GDM1 (cell line): Measurements from ENCODE around the gene KLHL29.

Experiments used
- DNase-seq: peaks from one replicate; lab custom pipeline; 2025; lab: John Stamatoyannopoulos, UW

The KLHL29 gene

GRCh38 chr2:23659328-23659727, 274.3 kb downstream of the KLHL29 start:
- DNase-seq = no peak

GRCh38 chr2:23659773-23660172, 274.8 kb downstream of the KLHL29 start:
- no peak for DNase-seq

GRCh38 chr2:23660237-23660636, 275.3 kb downstream of the KLHL29 start:
- DNase-seq = no peak

- no peak for DNase-seq
Observed at GRCh38 chr2:23661276-23662050, 276.5 kb downstream of the KLHL29 start.

- no peak for DNase-seq
Observed at GRCh38 chr2:23662466-23662865, 277.5 kb downstream of the KLHL29 start.

- no peak for DNase-seq
Observed at GRCh38 chr2:23662941-23663920, 278.3 kb downstream of the KLHL29 start.

- DNase-seq = no peak
Observed at GRCh38 chr2:23664066-23664788, 279.2 kb downstream of the KLHL29 start.

GRCh38 chr2:23666241-23666979, 281.4 kb downstream of the KLHL29 start:
- no peak for DNase-seq

GRCh38 chr2:23666980-23667357, 282.0 kb downstream of the KLHL29 start:
- DNase-seq = no peak

- no peak for DNase-seq
Observed at GRCh38 chr2:23668756-23669304, 283.9 kb downstream of the KLHL29 start.

- DNase-seq = no peak
Observed at GRCh38 chr2:23669413-23670244, 284.6 kb downstream of the KLHL29 start.

- DNase-seq = no peak
Observed at GRCh38 chr2:23670245-23670592, 285.2 kb downstream of the KLHL29 start.

GRCh38 chr2:23673082-23673481, 288.1 kb downstream of the KLHL29 start:
- no peak for DNase-seq

- no peak for DNase-seq
Observed at GRCh38 chr2:23673830-23674679, 289.1 kb downstream of the KLHL29 start.

GRCh38 chr2:23675506-23675905, 290.5 kb downstream of the KLHL29 start:
- DNase-seq = no peak

- no peak for DNase-seq
Observed at GRCh38 chr2:23677836-23678235, 292.9 kb downstream of the KLHL29 start.

GRCh38 chr2:23679044-23679443, 294.1 kb downstream of the KLHL29 start:
- DNase-seq = no peak

- no peak for DNase-seq
Observed at GRCh38 chr2:23680951-23681350, 296.0 kb downstream of the KLHL29 start.

GRCh38 chr2:23681356-23682140, 296.6 kb downstream of the KLHL29 start:
- DNase-seq = no peak
